Omental fat pad (tissue), 4 donors: ENCODE results near the gene KCNQ5. TPM values are rescaled to one million over a fixed set of nuclear protein-coding genes. Genes with fewer than 3 reads are reported as not detected.

Experiments used
- ATAC-seq: fragments of 150-250 bp; one replicate; pipeline ENCODE4 v1.9.1; 2016; ENCODE audit warnings: mild to moderate bottlenecking, moderate library complexity; ENCODE audit not compliant: low FRiP score
- DNase-seq: peaks from one replicate; pipeline ENCODE4 v3.0.0-alpha.2; 2019; ENCODE audit warnings: low spot score
- total RNA-seq, 4 donors: library from RNA; depleted of rRNA; stranded (reverse); fragments of >200 nt; gene quantifications; one replicate each; pipeline ENCODE4 v1.1.0, GENCODE V29; 2016
- TF ChIP-seq, protein P1 (sequence below), 3 donors: fragments of 450-650 bp; IDR thresholded peaks; one replicate each; pipeline ENCODE4 v1.5.1; 2016 to 2017; ENCODE audit warnings: antibody characterized with exemption in 3 of 3, mild to moderate bottlenecking in 3 of 3, moderate library complexity in 2 of 3

Gene KCNQ5
- total RNA-seq, 4 donors from 2014 or later: 0.16 to 0.24 TPM; not detected in 2

DNA sequence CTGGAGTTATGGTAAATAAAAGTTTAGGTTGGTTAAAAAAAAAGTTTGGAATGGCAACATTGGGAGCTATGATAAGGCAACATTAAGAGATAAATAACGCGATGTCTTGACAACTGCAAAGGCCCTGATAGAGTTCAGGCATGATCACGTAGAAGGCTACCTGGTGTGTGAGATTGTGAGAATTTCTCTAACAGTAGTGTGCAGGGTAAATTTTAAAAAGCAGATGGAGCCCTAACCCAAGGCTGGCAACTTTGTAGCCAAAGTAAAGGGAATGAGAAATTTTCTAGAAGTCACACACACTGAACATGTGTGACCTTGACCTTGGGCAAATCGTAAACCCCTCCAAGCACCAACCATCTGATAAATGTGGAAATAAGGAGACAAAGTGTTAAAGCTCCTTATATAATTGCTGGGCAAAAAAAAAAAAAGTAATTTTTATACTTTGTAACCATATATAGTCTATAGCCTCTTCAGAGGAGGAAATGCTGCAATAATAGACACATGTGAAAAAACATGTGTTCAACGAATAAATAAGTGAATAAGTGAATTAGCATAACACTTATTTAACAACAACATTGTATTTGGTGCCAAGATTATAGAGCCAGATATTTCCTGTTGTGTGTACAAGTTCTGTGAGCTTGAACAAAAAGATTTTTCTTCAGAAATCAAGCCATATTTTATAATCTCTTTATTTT lies 18.2 kb downstream of the KCNQ5 start:
- no peak for DNase-seq
- TF ChIP-seq, protein P1, sequence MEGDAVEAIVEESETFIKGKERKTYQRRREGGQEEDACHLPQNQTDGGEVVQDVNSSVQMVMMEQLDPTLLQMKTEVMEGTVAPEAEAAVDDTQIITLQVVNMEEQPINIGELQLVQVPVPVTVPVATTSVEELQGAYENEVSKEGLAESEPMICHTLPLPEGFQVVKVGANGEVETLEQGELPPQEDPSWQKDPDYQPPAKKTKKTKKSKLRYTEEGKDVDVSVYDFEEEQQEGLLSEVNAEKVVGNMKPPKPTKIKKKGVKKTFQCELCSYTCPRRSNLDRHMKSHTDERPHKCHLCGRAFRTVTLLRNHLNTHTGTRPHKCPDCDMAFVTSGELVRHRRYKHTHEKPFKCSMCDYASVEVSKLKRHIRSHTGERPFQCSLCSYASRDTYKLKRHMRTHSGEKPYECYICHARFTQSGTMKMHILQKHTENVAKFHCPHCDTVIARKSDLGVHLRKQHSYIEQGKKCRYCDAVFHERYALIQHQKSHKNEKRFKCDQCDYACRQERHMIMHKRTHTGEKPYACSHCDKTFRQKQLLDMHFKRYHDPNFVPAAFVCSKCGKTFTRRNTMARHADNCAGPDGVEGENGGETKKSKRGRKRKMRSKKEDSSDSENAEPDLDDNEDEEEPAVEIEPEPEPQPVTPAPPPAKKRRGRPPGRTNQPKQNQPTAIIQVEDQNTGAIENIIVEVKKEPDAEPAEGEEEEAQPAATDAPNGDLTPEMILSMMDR (IDR thresholded peaks at IDR 0.05): no peak
- ATAC-seq: no peak

DNA sequence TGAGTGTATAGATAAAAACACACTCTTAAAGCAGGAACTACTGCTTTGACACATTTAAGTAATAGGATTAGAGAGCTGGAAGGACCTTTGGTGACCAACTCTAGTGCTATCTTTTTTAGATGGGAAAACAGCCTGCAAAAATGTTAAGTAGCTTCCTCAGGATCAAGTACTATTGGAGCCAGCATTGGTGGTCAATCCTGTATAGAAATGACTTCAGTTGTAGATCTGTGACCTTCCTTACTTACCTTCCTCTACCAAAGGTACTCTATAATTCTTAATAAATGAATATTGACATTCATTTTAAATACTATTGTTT lies 18.7 kb downstream of the KCNQ5 start:
- no peak for DNase-seq
- ATAC-seq: no peak

DNA sequence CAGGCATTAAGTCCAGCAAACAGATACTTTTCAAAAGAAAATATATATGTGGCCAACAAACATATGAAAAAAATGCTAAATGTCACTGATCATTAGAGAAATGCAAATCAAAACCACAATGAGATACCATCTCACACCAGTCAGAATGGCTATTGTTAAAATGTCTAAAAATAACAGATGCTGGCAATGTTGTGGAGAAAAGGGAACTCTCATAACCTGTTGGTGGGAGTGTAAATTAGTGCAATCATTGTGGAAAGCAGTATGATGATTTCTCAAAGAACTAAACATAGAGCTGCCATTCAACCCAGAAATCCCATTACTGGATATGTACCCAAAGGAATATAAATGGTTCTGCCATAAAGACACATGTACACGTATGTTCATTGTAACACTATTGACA lies 20.6 kb downstream of the KCNQ5 start:
- ATAC-seq: no peak
- no peak for DNase-seq
- TF ChIP-seq, protein P1 (IDR thresholded peaks at IDR 0.05): no peak

More for the DNA sequence above, 18.7 kb downstream of the KCNQ5 start:
- TF ChIP-seq, protein P1 (IDR thresholded peaks at IDR 0.05): no peak

DNA sequence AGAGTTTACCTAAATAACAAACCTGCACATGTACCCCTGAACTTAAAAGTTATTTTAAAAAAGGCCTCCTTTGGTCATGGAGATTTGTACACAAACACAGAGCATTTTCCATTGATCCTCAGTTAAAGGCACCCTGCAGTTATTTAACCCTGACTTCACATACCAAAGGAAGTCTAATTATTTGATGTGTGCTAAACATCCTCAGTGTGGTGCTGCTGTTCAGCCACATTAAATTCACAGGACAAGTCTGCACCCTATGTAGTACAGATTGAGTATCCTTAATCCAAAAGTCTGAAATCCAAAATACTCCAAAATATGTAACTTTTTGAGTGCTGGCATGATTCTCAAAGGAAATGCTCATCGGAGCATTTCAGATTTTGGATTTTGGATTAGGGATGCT lies 21.4 kb downstream of the KCNQ5 start:
- TF ChIP-seq, protein P1 (IDR thresholded peaks at IDR 0.05): no peak
- DNase-seq: no peak
- ATAC-seq: no peak

DNA sequence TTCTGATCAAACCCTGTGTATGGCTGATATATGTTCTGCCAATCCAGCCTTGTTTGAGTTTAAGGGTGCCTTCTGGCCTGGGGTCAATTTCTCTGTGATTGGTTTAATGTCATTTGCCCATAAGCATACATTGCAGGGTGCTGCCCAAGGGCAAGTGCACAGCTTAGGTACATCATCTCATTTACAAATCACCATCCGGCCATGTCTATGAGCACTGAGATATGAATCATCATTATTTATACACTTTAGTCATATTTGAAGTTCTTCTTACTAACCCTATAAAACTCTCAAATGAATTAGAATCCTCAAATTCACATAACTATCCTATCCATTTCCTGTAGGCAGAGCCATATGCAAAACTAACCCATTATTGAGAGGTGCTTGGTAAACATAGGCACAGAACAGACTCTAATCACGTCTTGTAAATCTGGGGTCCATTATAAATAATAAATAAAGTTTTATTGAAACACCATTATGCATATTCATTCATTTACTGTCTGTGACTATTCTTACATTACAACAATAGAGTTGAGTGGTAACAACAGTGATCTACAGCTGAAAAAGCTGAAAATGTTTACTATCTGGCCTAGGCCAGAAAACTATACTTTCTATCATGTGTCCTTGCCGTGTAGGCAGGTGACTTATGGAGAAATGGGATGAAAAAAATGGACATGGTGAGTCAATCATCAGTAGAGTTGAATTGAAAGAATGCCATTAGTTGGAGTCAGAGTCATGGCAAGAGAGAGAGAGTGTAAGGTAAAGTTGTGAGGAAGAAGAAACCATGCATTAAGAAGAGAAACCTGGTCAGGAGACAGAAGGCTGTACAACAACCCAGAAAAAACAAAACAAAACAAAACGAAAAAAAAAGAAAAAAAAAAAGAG lies 25.0 kb downstream of the KCNQ5 start:
- DNase-seq: no peak
- TF ChIP-seq, protein P1 (IDR thresholded peaks at IDR 0.05): no peak

DNA sequence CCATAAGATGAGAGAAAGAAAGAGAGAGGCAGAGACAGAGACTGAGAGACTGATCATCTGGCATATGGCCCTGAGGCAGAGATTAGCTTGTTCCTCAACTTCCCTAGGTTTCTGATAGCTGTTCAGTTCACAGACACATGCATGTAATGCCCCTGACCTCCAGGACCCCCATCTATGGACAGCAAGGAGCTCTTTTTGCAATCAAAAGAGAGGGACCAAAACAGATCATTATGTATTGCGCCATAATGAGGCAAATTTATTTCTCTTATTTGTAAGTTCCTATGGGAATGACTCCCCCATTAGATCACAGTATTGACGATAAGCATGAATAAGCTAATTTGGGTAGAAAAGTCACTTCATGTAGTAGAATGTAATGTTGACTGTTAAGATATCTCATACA lies 25.6 kb downstream of the KCNQ5 start:
- ATAC-seq: no peak
- no peak for DNase-seq
- TF ChIP-seq, protein P1 (IDR thresholded peaks at IDR 0.05): no peak

More for the DNA sequence above, 25.0 kb downstream of the KCNQ5 start:
- ATAC-seq: no peak
